Osteocyte (in vitro differentiated cells): Measurements from ENCODE around the gene KLHL18. TPM values are rescaled to one million over a fixed set of nuclear protein-coding genes. Genes with fewer than 3 reads are reported as not detected.

Source experiments
- DNase-seq: peaks from one replicate; pipeline ENCODE4 v3.0.0; 2021; ENCODE audit warnings: mixed read lengths; ENCODE audit not compliant: unreplicated experiment; ENCODE audit errors: extremely low spot score
- H3K27ac Mint-ChIP-seq: one replicate; pipeline ENCODE4 v1.8.0; 2021; ENCODE audit warnings: mild to moderate bottlenecking, mixed read lengths; ENCODE audit not compliant: unreplicated experiment
- H3K27me3 Mint-ChIP-seq: one replicate; pipeline ENCODE4 v1.8.0; 2021; ENCODE audit warnings: mixed read lengths; ENCODE audit not compliant: unreplicated experiment
- H3K36me3 Mint-ChIP-seq: one replicate; pipeline ENCODE4 v1.8.0; 2021; ENCODE audit warnings: mixed read lengths; ENCODE audit not compliant: unreplicated experiment
- H3K4me1 Mint-ChIP-seq: one replicate; pipeline ENCODE4 v1.8.0; 2021; ENCODE audit warnings: mixed read lengths; ENCODE audit not compliant: unreplicated experiment
- H3K4me3 Mint-ChIP-seq: one replicate; pipeline ENCODE4 v1.8.0; 2021; ENCODE audit warnings: mild to moderate bottlenecking, moderate library complexity, mixed read lengths; ENCODE audit not compliant: unreplicated experiment
- H3K9me3 Mint-ChIP-seq: one replicate; pipeline ENCODE4 v1.8.0; 2021; ENCODE audit warnings: mixed read lengths; ENCODE audit not compliant: unreplicated experiment
- total RNA-seq: library from RNA; stranded (reverse); gene quantifications from 2 replicates; pipeline ENCODE4 v1.2.1, GENCODE V29; 2021
- TF ChIP-seq, protein P1 (sequence below): fragments of 200-600 bp; sonication (generic); IDR thresholded peaks from 2 replicates; pipeline ENCODE4 v1.5.0; 2021; ENCODE audit warnings: antibody characterized with exemption, mild to moderate bottlenecking, moderate library complexity

KLHL18 gene
- total RNA-seq, 1 donor from 2014 or later, result 29.1 TPM

- DNase-seq, result no peak
- Mint-ChIP-seq H3K4me1 (peaks cover 7% of the 10 kb centered on the region), H3K27ac (peak overlapping the region; percentile 52), H3K4me3 (no peak overlapping the region), H3K36me3 (peaks cover 16% of the 10 kb centered on the region), H3K27me3 (no peaks in the 10 kb centered on the region), H3K9me3 (no peaks in the 10 kb centered on the region)
- TF ChIP-seq, protein P1, sequence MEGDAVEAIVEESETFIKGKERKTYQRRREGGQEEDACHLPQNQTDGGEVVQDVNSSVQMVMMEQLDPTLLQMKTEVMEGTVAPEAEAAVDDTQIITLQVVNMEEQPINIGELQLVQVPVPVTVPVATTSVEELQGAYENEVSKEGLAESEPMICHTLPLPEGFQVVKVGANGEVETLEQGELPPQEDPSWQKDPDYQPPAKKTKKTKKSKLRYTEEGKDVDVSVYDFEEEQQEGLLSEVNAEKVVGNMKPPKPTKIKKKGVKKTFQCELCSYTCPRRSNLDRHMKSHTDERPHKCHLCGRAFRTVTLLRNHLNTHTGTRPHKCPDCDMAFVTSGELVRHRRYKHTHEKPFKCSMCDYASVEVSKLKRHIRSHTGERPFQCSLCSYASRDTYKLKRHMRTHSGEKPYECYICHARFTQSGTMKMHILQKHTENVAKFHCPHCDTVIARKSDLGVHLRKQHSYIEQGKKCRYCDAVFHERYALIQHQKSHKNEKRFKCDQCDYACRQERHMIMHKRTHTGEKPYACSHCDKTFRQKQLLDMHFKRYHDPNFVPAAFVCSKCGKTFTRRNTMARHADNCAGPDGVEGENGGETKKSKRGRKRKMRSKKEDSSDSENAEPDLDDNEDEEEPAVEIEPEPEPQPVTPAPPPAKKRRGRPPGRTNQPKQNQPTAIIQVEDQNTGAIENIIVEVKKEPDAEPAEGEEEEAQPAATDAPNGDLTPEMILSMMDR, result no peak
Observed at GRCh38 chr3:47323431-47324277, 40.9 kb downstream of the KLHL18 start.

DNA sequence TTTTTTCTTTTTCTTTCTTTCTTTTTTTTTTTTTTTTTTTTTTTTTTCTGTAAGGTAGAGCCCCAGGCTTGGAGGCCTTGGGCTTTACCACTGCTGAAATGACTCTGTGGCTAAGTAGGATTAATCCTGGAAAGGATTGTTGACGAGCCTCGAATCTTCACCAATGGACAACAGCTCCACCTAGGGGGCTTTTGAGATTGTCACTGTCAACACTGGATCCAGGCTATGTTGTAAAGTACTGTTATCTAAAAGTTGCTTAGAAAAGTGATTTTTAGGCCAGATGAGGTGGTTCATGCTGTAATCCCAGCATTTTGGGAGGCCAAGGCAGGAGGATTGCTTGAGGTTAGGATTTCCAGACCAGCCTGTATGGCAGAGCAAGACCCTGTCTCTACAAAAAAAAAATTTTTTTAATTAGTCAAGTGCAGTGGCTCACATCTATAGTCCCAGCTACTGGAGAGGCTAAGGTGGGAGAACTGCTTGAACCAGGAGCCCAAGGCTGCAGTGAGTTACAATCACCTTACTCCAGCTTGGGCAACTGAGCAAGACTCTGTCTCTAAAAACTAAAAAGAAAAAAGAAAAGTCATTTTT lies 41.6 kb downstream of the KLHL18 start:
- TF ChIP-seq, protein P1, result peak; percentile 83
- Mint-ChIP-seq H3K9me3 (no peaks in the 10 kb centered on the region), H3K27ac (no peak overlapping the region), H3K27me3 (no peaks in the 10 kb centered on the region), H3K4me1 (peaks cover 1% of the 10 kb centered on the region), H3K36me3 (peaks cover 16% of the 10 kb centered on the region), H3K4me3 (no peak overlapping the region)
- peak; percentile 88 for DNase-seq

DNA sequence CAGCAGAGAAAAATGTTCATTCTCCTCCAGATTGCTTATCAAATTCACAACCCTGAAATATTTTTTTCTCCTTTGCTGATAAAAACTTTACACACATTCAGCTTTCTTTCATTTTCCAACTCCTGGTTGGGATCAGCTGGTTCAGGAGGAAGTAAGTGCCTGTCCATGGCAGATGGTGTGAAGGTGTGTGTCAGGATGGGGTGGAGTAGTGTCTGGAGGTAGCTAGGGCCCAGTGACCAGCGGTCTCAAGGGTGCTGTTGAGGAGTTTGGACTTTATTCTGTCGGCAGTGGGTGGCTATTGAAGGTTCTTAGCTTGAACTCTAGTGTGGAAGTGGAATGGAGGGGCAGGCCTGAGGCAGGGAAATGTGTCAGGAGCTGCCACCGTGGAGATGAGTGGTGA lies 51.2 kb downstream of the KLHL18 start:
- H3K4me1 Mint-ChIP-seq, result no peaks in the 10 kb centered on the region
- no peak overlapping the region for H3K27ac Mint-ChIP-seq
- peaks cover 46% of the 10 kb centered on the region for H3K36me3 Mint-ChIP-seq
- no peaks in the 10 kb centered on the region for H3K9me3 Mint-ChIP-seq
- TF ChIP-seq, protein P1, result no peak
- no peak overlapping the region for H3K4me3 Mint-ChIP-seq
- DNase-seq, result no peak
- H3K27me3 Mint-ChIP-seq, result no peaks in the 10 kb centered on the region

- Mint-ChIP-seq H3K27me3 (no peaks in the 10 kb centered on the region), H3K27ac (no peak overlapping the region), H3K4me3 (no peak overlapping the region), H3K4me1 (no peaks in the 10 kb centered on the region), H3K36me3 (peaks cover 56% of the 10 kb centered on the region), H3K9me3 (no peaks in the 10 kb centered on the region)
- no peak for DNase-seq
- TF ChIP-seq, protein P1, result no peak
Observed at GRCh38 chr3:47337656-47338055, 54.9 kb downstream of the KLHL18 start.

DNA sequence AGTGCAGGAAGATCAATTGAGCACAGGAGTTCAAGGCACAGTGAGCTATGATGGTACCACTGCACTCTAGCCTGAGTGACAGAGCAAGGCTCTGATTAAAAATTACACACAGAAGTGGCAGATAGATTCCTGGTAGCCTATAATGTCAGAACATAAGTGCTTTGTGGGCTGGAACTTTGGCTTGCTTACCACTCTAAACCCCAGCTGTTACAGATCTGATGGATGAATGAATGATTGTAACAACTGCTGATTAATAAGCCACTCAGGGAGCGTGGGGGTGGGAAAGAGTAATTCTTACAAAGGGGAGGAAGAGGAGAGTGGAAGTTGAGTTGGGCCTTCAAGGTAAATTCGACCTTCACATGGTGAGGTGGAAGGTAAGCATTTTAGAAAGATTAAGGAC lies 57.2 kb downstream of the KLHL18 start:
- no peaks in the 10 kb centered on the region for H3K4me1 Mint-ChIP-seq
- H3K36me3 Mint-ChIP-seq, result peaks cover 58% of the 10 kb centered on the region
- H3K9me3 Mint-ChIP-seq, result no peaks in the 10 kb centered on the region
- no peak overlapping the region for H3K27ac Mint-ChIP-seq
- DNase-seq, result no peak
- H3K4me3 Mint-ChIP-seq, result no peak overlapping the region
- TF ChIP-seq, protein P1, result no peak
- no peaks in the 10 kb centered on the region for H3K27me3 Mint-ChIP-seq
